HL-60/S4 treated with phorbol 12-myristate 13-acetate at 8.2 ng/mL for 4 days and 3 days (cell line): ENCODE data around the gene KDM5A.
"Not testable (repeated sequence)": the region's sequence is repeated elsewhere in the genome, so short reads cannot be mapped to it uniquely, and the experiment has no call there.

Experiments
- in situ Hi-C: fragments of 300-500 bp; cut with MboI; formaldehyde crosslinking; loops from 2 replicates; pipeline ENCODE4 v1.15.0; 2022; ENCODE audit warnings: low sequenced_read_pairs

The KDM5A gene

DNA sequence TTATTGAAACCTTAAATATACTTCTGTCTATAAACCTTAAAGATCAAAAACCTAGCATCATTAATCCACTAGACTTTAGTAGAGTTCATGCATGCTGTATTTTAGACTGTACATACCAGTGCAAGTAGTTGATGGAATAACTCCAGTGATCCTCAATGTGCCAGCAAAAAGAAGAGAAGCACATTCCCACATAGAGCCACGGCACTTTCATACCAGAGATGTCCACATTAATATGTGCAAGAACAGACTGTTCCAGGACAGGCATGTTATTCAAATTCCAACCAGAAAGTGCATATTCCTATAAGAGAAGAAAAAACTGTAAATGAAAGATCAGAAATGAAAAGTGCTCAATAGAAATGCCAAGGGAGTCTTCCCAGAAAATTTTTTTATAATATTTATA is 55.0 kb downstream of the KDM5A start:
- in situ Hi-C loops = no loop called here

DNA sequence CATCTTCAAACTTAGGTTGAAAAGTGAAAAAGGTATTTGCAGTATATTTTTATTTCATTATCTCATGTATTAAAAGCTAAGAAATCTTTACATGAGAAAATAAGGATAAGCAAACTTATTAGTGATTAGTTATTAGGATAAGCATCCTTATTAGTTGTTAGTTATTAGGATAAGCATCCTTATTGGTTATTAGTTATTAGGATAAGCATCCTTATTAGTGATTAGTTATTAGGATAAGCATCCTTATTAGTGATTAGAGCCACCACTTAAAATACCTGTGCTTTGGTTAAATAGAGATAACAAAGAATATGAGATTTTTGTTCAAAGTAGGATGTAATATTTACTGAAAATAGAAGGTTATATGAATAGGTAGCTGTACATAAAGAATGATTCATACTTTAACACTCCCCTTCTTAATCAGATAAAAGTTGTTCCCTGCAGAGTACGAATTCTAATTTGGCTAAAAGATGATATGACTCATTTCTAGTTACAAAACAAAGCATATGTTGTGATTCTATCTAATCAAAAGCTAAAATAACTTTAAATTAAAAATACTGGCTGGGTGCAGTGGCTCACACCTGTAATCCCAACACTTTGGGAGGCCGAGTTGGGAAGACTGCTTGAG is 56.4 kb downstream of the KDM5A start:
- in situ Hi-C loops = no loop called here

DNA sequence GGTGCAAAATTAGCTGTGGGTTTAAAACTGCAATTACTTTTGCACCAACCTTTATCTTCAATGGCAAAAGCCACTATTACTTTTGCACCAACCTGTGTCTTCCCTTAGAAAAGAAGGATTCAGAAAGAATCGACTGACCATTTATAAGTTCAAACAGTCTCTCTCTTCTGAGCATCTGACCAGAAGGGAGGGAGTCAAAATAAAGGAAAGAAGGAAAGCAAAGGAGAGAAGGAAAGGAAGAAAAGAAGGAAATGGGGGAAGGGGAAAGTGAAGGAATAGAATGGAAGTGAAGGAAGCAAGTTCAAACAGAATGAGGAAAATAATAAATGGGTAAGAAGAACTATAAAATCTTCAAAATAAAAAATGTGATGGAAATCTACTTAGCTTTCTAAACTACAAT is 57.8 kb downstream of the KDM5A start:
- in situ Hi-C loops = no loop called here

DNA sequence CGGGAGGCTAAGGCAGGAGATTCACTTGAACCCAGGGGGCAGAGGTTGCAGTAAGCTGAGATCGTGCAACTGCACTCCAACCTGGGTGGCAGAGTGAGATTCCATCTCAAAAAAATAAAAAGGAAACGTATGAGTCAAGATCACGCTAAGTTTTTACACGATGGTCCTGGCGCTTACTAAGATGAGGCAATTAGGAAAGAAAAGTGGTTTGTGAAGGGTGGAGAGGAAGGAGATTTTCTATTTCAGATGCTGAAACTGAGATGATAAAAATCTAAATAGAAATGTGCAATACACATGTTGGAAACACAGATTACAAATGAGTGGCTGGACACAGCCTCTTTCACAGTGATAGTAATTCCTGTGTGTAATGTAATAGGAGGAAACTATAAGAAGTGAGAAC is 63.2 kb downstream of the KDM5A start:
- in situ Hi-C loops = no loop called here

DNA sequence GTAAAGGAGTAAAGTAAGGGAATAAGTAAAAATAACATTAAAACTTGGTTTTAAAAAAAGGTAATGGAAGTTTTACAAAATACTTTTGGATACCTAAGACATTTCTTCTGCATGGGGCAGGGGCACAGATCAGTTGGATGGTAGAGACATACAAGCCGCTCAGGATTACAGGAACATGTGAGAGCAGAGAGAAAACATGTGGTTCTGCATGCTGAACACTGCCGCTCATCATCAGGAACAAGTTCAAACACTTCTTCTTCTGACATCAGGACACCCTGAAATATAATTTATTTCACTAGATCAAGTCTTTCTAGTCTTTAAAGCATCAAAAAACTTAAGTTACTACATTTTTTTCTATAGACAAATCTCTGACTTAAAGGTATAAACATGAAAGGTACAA is 65.6 kb downstream of the KDM5A start:
- in situ Hi-C loops = no loop called here

DNA sequence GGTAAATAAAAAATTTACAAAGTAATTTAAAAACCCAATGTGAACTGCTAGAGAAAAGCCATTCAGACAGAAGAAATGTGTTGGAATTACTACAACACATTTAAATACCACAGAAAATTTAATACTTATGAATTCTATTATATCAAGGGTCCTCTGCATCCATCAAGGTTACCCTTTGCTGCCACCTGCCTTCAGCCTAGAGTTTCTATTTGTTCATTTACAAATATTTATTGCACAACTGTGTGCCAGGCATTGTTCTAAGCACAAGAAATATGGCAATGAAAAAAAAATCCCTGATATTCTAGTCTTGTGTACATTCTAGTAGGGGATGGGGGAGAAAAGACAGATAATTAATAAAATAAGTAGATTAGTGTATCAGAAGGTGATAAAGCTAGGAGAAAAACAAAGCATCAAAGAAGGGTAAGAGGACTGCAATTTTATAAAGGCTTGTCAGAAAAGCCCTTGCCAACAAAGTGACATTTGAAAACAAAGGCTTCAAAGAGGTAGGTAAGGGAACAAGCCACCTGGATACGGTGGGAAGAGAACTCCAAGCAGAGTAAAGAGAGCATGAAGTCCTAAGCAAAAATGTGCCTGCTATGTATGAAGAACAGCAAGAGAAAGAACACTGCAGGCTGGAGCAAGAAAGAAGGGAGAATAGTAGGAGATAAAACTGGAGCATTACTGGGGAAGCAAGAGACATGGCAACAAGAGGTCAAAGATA is 67.4 kb downstream of the KDM5A start:
- in situ Hi-C loops = no loop called here

DNA sequence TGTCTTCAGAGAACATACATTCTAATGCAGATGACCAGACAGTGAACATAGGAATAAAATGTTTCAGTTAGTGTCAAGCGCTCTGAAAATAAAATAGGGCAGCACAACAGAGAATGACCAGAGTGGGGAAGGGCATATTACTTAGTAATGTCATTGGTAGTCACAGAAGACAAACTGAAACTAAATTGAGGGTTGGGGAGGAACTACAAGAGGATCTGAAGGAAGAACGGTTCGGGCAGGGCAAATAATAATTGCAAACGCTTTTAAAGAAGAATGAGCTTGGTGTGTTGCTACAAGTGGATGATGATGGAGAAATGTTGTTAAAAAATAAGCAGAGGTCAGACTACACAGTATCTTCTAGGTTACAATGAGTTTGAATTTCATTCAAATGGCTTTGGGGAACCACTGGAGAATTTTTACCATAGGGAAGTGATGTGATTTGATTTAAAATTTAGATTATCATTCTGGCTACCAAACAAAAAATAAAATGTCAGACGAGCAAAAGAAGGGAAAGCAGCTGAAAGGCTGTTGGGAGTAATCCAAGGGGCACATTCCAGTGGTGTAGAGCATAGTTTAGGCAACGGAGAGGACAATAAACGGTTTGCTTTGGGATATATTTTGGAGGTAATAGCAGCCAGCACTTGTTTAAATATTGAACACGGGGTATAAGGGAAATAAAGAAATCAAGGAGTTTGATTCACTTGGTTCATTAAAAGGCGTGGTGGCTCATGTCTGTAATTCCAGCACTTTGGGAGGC is 70.2 kb downstream of the KDM5A start:
- in situ Hi-C loops = no loop called here

DNA sequence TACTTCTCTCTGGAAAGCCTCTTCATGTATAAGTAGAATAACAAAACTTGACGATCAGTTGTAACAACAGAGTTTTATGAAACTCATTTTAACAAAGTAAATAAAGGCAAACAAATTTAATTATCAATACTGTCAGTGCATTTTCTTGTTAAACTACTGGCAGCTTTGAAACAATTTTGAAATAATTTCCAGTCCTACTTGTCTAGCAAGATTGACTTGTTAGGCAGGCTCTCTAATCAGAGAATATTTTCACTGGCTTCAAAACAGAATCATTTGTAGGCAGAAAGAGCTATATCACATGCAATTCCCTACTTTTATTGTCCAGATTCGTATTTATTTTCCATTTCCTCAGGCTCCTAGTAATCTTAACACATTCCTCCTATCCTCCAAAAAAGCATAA is 80.6 kb downstream of the KDM5A start:
- in situ Hi-C loops = no loop called here

DNA sequence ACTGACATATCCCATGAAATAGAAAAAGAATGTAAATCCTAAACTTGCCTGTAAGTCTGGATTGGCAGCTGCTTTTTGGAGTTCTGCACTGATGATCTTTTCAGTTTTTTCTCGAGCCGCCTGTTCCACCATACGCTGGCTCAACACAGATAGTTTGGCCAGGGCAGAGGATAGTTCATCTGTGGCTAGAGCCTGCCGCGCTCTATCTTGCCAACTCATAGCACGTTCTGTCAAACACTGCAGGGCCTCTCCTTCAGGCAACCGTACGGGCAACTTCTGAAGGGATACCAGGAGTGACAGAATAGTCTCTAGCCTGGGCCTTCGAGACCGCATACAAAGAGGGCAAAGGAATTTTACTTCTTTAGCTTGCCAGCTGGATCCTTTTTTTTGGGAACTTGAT is 81.7 kb downstream of the KDM5A start:
- in situ Hi-C loops = no loop called here

DNA sequence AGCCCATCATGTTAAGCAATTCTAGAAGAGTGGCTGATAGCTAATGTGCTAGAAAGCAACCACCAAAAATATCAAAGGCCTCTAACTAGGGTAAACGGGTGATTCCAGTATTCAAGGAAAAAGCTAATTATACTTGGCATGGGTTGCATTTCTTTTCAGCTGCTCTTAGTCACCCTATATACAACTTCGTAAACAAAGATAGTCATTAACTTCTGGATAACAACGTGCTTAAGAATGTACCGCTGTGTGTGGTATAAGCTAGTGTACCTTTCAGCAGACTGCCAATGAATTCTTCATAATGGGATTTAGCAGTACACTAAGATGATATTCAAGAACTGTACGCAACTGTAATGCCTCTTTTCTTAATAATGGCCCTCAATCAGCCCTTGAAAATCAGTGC is 84.3 kb downstream of the KDM5A start:
- in situ Hi-C loops = no loop called here

DNA sequence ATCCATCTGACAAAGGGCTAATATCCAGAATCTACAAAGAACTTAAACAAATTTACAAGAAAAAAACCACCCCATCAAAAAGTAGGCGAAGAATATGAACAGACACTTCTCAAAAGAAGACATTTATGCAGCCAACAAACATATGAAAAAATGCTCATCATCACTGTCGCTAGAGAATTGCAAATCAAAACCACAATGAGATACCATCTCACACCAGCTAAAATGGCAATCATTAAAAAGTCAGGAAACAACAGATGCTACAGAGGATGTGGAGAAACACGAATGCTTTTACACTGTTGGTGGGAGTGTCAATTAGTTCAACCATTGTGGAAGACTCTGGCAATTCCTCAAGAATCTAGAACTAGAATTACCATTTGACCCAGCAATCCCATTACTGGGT is 86.4 kb downstream of the KDM5A start:
- in situ Hi-C loops = not testable (repeated sequence)

DNA sequence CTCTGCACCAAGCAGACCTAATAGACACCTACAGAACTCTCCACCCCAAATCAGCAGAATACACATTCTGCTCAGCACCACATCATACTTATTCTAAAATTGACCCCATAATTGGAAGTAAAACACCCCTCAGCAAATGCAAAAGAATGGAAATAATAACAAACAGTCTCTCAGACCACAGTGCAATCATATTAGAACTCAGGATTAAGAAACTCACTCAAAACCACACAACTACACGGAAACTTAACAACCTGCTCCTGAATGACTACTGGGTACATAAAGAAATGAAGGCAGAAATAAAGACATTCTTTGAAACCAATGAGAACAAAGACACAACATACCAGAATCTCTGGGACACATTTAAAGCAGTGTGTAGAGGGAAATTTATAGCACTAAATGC is 89.0 kb downstream of the KDM5A start:
- in situ Hi-C loops = not testable (repeated sequence)

DNA sequence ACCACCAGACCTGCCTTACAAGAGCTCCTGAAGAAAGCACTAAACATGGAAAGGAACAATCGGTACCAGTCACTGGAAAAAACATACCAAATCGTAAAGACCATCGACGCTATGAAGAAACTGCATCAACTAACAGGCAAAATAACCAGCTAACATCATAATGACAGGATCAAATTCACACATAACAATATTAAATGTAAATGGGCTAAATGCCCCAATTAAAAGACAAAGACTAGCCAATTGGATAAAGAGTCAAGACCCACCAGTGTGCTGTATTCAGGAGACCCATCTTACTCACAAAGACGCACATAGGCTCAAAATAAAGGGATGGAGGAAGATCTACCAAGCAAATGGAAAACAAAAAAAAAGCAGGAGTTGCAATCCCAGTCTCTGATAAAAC is 89.6 kb downstream of the KDM5A start:
- in situ Hi-C loops = not testable (repeated sequence)

DNA sequence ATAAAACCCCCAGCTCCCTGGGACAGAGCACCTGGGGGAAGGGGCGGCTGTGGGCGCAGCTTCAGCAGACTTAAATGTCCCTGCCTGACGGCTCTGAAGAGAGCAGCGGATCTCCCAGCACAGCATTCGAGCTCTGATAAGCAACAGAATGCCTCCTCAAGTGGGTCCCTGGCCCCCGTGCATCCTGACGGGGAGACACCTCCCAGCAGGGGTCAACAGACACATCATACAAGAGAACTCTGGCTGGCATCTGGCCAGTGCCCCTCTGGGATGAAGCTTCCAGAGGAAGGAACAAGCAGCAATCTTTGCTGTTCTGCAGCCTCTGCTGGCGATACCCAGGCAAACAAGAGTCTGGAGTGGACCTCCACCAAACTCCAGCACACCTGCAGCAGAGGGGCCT is 91.1 kb downstream of the KDM5A start:
- in situ Hi-C loops = not testable (repeated sequence)

DNA sequence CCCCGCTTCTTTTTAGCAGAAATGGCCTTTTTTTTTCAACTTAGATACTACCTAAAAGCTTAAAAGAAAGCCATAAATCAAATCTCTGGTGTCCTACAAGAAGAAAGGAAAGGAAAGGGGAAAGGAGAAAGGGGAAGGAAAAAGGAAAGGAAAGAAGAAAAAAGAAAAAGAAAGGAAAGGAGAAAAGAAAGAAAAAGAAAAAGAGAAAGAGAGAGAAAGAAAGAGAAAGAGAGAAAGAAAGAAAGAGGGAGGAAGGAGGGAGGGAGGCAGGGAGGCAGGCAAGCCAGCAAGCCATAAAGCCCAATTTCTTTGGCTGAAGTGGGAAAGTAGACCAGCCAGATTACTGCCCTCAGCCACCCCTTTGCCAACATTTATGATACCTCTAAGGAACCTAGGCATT is 94.0 kb downstream of the KDM5A start:
- in situ Hi-C loops = no loop called here

DNA sequence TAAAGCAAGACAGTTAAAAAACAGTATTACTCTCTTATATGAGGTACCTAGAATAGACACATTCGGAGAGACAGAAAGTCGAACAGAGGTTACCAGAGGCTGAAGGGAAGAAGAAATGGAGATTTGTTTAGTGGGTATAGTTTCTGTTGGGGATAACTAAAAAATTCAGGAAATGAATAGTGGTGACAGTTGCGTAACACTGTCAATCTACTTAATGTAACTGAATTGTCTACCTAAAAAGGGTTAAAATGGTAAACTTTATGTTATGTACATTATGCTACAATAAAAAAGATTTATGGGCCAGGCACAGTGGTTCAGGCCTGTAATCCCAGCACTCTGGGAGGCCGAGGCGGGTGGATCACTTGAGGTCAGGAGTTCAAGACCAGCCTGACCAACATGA is 95.9 kb downstream of the KDM5A start:
- in situ Hi-C loops = no loop called here

DNA sequence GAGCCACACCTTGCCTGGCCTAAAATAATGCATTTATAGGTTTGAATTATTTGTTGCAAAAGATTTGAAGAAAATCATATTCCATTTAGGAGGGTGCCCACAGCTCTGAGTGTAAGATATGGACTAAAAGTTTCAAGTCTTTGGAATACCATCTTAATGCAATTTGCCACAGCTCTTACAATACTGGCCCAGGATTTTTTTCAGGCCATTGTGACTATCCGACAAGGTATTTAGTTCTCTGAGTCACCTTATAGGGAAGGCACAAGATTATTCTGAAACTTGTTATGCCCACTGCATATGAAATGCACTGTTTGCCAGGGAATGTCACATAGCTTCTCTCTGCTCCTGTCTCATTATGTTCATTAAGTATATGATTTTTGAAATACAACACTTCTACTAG is 96.9 kb downstream of the KDM5A start:
- in situ Hi-C loops = no loop called here

DNA sequence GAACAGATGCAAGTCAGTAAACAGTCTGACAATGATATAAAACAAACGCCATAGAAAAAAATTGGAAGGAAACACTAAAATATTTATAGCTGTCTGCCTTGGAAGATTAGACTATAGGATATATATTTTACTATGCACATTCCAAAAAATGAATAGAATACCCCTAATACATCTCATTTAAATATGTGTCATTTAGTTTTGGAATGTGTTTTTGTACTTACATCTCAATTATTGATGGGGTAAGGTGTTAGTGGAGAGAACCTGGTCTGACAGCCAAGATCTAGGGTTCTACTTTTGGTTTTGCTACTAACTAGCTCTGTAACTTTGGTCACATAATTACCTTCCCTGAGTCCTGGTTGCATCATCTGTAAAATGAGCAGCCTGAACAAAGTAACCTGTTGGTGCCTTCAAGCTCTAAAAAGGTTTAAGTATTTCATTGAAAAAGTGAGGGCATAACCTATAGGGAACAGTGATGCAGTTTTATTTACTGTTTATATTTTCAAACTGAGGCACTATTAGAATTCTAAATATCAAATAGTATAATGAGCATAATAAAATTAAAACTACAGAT is 97.9 kb downstream of the KDM5A start:
- in situ Hi-C loops = no loop called here

DNA sequence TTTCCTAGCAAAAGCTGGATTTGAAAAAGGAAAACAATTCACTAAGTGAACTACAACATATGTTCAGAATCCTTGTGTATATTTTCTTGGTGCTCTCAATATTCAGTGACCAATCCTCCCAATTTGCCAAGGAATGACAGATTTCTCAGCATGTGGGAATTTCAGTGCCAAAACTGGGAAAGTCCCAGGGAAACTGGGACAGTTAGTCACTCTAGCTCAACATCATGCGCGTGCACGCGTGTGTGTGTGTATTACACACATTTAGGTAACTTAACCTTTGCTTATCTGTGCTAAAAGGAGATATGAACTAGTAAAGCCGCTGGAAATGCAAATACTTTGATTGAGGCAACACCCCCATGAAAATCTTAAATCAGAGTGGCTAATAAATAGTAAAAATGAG is 100.4 kb downstream of the KDM5A start:
- in situ Hi-C loops = no loop called here

DNA sequence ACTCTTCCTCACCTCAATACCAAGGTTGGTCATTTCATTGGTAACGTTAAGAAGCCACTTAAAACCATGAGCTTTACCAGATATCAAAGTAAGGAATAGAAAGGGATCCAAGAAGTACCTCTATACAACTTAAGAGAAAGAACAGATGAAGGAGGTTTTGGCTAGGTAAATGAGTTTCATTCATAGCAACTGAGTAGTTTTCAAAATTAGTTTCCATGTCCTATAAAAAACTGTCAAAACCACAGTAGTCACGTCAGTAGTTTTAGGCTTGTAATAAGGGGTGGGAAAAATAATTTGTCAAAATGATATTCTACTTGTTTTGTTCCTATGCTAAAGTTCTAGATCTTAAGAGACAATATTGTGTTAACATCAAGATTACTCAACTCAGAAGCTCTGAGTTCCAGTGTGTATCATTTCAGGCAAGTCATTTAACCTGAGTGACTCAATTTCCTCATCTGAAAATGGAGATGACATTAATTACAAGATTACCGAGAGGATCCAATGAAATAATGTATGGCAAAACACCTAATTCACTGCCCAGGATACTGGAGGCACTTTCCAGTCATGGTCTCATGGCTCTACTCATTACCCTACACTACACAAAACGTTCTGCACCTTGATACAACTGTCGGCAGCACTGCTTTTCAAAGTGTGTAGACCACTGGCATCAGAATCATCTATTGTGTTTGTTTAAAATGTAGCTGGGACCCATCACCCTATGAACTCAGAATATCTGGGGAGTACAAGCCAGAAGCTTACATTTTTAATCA is 102.4 kb downstream of the KDM5A start:
- in situ Hi-C loops = no loop called here

DNA sequence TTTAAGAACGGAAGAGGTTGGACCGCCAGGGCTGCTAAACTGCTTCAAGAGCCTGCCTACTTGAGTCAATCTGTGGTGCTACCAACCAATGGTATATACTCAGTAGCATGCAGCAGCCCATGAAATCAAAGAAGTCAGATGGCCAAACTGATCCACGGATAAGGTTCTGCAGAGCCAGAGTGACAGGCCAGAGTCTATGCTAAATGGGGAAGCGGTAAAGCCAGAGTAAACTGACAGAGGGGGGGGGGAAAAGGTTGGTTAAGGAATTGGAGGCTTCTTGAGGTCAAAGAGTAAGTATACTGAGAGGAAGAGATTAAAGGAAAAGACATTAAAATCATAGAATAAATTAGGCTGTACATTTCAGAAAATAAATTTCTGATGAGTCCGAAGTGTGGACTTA is 111.1 kb downstream of the KDM5A start:
- in situ Hi-C loops = no loop called here
